ENCODE measurements around the gene MYBPHL. TPM values are rescaled to one million over a fixed set of nuclear protein-coding genes. Genes with fewer than 3 reads are reported as not detected.
A peak's percentile ranks its signal among the peaks of the same experiment; 100 is the strongest.

Gene MYBPHL
- total and polyA plus RNA-seq, 2 experiments from 2014 or later = not detected

GRCh38 chr1:109312978-109313775 lies 6.4 kb upstream of the MYBPHL start:
- no peak for DNase-seq (ENCODE audit: low spot score)
- H3K79me2 ChIP-seq (replicated peaks; ENCODE audit: insufficient read depth) = no peaks in the 10 kb centered on the region
- no peak for ATAC-seq
- no peaks in the 10 kb centered on the region for H3F3A ChIP-seq (replicated peaks; ENCODE audit: low read depth)
- no peaks in the 10 kb centered on the region for H3K27me3 ChIP-seq (ENCODE audit: insufficient read depth)
- peaks cover 32% of the 10 kb centered on the region for H3K36me3 Mint-ChIP-seq (ENCODE audit: low read depth)
- no peaks in the 10 kb centered on the region; the same call in 1 of the 2 replicates for H4K20me1 ChIP-seq (replicated peaks; ENCODE audit: insufficient read depth)
- H2AFZ ChIP-seq = no peak overlapping the region
- H3K27ac Mint-ChIP-seq = 0 out of 2 replicates have a peak overlapping the region, but pooled peaks have one; percentile 57
- H3K4me1 ChIP-seq (ENCODE audit: insufficient read depth) = no peaks in the 10 kb centered on the region
- no peak overlapping the region for H3K4me2 ChIP-seq
- peaks cover 4% of the 10 kb centered on the region for H3K27me3 Mint-ChIP-seq (ENCODE audit: insufficient read depth, low read depth, poor library complexity)
- no peak overlapping the region; the same call in 1 of the 2 replicates for H3K27ac ChIP-seq (ENCODE audit: low read depth)
- peaks cover 21% of the 10 kb centered on the region; the same call in 1 of the 2 replicates for H3K36me3 ChIP-seq (ENCODE audit: insufficient read depth)
- TF ChIP-seq STAT1 (IDR thresholded peaks at IDR 0.05; ENCODE audit: unreplicated experiment) (no peak), EZH2 (IDR thresholded peaks at IDR 0.05; ENCODE audit: low read depth, unreplicated experiment) (no peak), JUNB (IDR thresholded peaks at IDR 0.05; ENCODE audit: unreplicated experiment) (no peak), CTCF (conservative IDR thresholded peaks at IDR 0.05; ENCODE audit: low read depth in 2 of 2) (no peak), EZH2phosphoT487 (IDR thresholded peaks at IDR 0.05; ENCODE audit: unreplicated experiment) (no peak), REST (IDR thresholded peaks at IDR 0.05; ENCODE audit: unreplicated experiment) (no peak), ETS1 (IDR thresholded peaks at IDR 0.05) (no peak), ZNF331 (CRISPR knock-in tag; IDR thresholded peaks at IDR 0.05; ENCODE audit: low read depth) (no peak), POLR2AphosphoS5 (IDR thresholded peaks at IDR 0.05; ENCODE audit: low read depth) (no peak), ZNF114 (CRISPR knock-in tag; IDR thresholded peaks at IDR 0.05) (no peak), ZNF462 (CRISPR knock-in tag; IDR thresholded peaks at IDR 0.05) (no peak), CREB1 (CRISPR knock-in tag; IDR thresholded peaks at IDR 0.05; ENCODE audit: low read depth) (no peak), NANOG (IDR thresholded peaks at IDR 0.05; ENCODE audit: borderline replicate concordance) (no peak)
- H3K4me1 Mint-ChIP-seq = no peaks in the 10 kb centered on the region
- H3K4me3 Mint-ChIP-seq = no peak overlapping the region
- H3K9me2 ChIP-seq (ENCODE audit: insufficient read depth) = no peaks in the 10 kb centered on the region
- no peaks in the 10 kb centered on the region for H3K9me3 Mint-ChIP-seq
- H3K4me3 ChIP-seq = no peak overlapping the region

All from GM23338 (cell line).